ENCODE measurements around the gene XAGE1B.

DNA sequence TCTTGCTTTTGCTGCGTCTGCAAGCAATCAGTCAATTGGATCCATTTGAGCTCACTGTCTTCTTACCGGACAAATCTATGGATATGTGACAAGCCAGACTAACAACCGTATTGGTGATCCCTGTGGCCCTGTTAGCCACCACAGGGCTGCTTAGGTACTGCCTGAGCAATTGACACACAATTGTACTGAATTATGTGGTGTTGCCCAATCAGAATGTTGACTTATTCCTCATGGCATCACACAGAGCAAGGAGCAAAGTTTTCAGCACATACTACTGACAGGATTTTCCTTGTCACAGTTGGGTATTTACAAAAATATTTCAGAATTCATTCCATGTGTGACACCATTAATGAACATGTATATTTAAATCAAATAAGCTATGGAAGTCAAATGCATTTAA is 41.3 kb upstream of the XAGE1B start:
- TF ChIP-seq, protein P1, sequence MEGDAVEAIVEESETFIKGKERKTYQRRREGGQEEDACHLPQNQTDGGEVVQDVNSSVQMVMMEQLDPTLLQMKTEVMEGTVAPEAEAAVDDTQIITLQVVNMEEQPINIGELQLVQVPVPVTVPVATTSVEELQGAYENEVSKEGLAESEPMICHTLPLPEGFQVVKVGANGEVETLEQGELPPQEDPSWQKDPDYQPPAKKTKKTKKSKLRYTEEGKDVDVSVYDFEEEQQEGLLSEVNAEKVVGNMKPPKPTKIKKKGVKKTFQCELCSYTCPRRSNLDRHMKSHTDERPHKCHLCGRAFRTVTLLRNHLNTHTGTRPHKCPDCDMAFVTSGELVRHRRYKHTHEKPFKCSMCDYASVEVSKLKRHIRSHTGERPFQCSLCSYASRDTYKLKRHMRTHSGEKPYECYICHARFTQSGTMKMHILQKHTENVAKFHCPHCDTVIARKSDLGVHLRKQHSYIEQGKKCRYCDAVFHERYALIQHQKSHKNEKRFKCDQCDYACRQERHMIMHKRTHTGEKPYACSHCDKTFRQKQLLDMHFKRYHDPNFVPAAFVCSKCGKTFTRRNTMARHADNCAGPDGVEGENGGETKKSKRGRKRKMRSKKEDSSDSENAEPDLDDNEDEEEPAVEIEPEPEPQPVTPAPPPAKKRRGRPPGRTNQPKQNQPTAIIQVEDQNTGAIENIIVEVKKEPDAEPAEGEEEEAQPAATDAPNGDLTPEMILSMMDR (IDR thresholded peaks at IDR 0.05): no peak
- no peak for TF ChIP-seq POLR2A (IDR thresholded peaks at IDR 0.05)

Data from adrenal gland (tissue), 5 donors.